Osteocyte (in vitro differentiated cells): ENCODE measurements around the gene SLC25A18. TPM values are rescaled to one million over a fixed set of nuclear protein-coding genes. Genes with fewer than 3 reads are reported as not detected.

Experiments used
- DNase-seq: peaks from one replicate; pipeline ENCODE4 v3.0.0; 2021; ENCODE audit warnings: mixed read lengths; ENCODE audit not compliant: unreplicated experiment; ENCODE audit errors: extremely low spot score
- H3K27ac Mint-ChIP-seq: one replicate; pipeline ENCODE4 v1.8.0; 2021; ENCODE audit warnings: mild to moderate bottlenecking, mixed read lengths; ENCODE audit not compliant: unreplicated experiment
- H3K27me3 Mint-ChIP-seq: one replicate; pipeline ENCODE4 v1.8.0; 2021; ENCODE audit warnings: mixed read lengths; ENCODE audit not compliant: unreplicated experiment
- H3K36me3 Mint-ChIP-seq: one replicate; pipeline ENCODE4 v1.8.0; 2021; ENCODE audit warnings: mixed read lengths; ENCODE audit not compliant: unreplicated experiment
- H3K4me1 Mint-ChIP-seq: one replicate; pipeline ENCODE4 v1.8.0; 2021; ENCODE audit warnings: mixed read lengths; ENCODE audit not compliant: unreplicated experiment
- H3K4me3 Mint-ChIP-seq: one replicate; pipeline ENCODE4 v1.8.0; 2021; ENCODE audit warnings: mild to moderate bottlenecking, moderate library complexity, mixed read lengths; ENCODE audit not compliant: unreplicated experiment
- H3K9me3 Mint-ChIP-seq: one replicate; pipeline ENCODE4 v1.8.0; 2021; ENCODE audit warnings: mixed read lengths; ENCODE audit not compliant: unreplicated experiment
- CTCF ChIP-seq: fragments of 200-600 bp; sonication (generic); IDR thresholded peaks from 2 replicates; pipeline ENCODE4 v1.5.0; 2021; ENCODE audit warnings: antibody characterized with exemption, mild to moderate bottlenecking, moderate library complexity
- total RNA-seq: library from RNA; stranded (reverse); gene quantifications from 2 replicates; pipeline ENCODE4 v1.2.1, GENCODE V29; 2021

SLC25A18 gene
- total RNA-seq, 1 donor from 2014 or later, result not detected

- TF ChIP-seq CTCF, result no peak
Observed at GRCh38 chr22:17542452-17542851, 20.8 kb upstream of the SLC25A18 start.

GRCh38 chr22:17548010-17548755 lies 15.1 kb upstream of the SLC25A18 start:
- H3K27ac Mint-ChIP-seq, result no peak overlapping the region
- TF ChIP-seq CTCF, result no peak
- no peak overlapping the region for H3K4me3 Mint-ChIP-seq
- no peaks in the 10 kb centered on the region for H3K36me3 Mint-ChIP-seq
- H3K27me3 Mint-ChIP-seq, result peaks cover 2% of the 10 kb centered on the region
- no peaks in the 10 kb centered on the region for H3K9me3 Mint-ChIP-seq
- no peak for DNase-seq
- H3K4me1 Mint-ChIP-seq, result peaks cover 6% of the 10 kb centered on the region

More at GRCh38 chr22:17542452-17542851, 20.8 kb upstream of the SLC25A18 start:
- Mint-ChIP-seq H3K27me3 (no peaks in the 10 kb centered on the region), H3K9me3 (no peaks in the 10 kb centered on the region), H3K4me1 (no peaks in the 10 kb centered on the region), H3K4me3 (no peak overlapping the region), H3K36me3 (no peaks in the 10 kb centered on the region), H3K27ac (no peak overlapping the region)
- DNase-seq, result no peak

GRCh38 chr22:17548756-17549035 lies 14.6 kb upstream of the SLC25A18 start:
- Mint-ChIP-seq H3K9me3 (no peaks in the 10 kb centered on the region), H3K27ac (no peak overlapping the region), H3K27me3 (peaks cover 2% of the 10 kb centered on the region), H3K36me3 (no peaks in the 10 kb centered on the region), H3K4me3 (no peak overlapping the region), H3K4me1 (peaks cover 6% of the 10 kb centered on the region)
- no peak for DNase-seq
- no peak for TF ChIP-seq CTCF

GRCh38 chr22:17549183-17549582 lies 14.1 kb upstream of the SLC25A18 start:
- TF ChIP-seq CTCF, result no peak
- DNase-seq, result no peak
- Mint-ChIP-seq H3K4me1 (peaks cover 6% of the 10 kb centered on the region), H3K9me3 (no peaks in the 10 kb centered on the region), H3K27ac (no peak overlapping the region), H3K27me3 (peaks cover 2% of the 10 kb centered on the region), H3K36me3 (no peaks in the 10 kb centered on the region), H3K4me3 (no peak overlapping the region)

- no peaks in the 10 kb centered on the region for H3K9me3 Mint-ChIP-seq
- no peak overlapping the region for H3K27ac Mint-ChIP-seq
- H3K4me3 Mint-ChIP-seq, result no peak overlapping the region
- TF ChIP-seq CTCF, result no peak
- H3K36me3 Mint-ChIP-seq, result no peaks in the 10 kb centered on the region
- DNase-seq, result no peak
- H3K27me3 Mint-ChIP-seq, result peaks cover 2% of the 10 kb centered on the region
- peaks cover 6% of the 10 kb centered on the region for H3K4me1 Mint-ChIP-seq
Observed at GRCh38 chr22:17549655-17550054, 13.6 kb upstream of the SLC25A18 start.
